NCI-H2227 (cell line): ENCODE results near the gene CCDC59.
"Not testable (repeated sequence)": the region's sequence is repeated elsewhere in the genome, so short reads cannot be mapped to it uniquely, and the experiment has no call there.

Source experiments
- DNase-seq: peaks from one replicate; lab custom pipeline; 2025; ENCODE audit not compliant: unreplicated experiment; lab: John Stamatoyannopoulos, UW

The CCDC59 gene, protein sequence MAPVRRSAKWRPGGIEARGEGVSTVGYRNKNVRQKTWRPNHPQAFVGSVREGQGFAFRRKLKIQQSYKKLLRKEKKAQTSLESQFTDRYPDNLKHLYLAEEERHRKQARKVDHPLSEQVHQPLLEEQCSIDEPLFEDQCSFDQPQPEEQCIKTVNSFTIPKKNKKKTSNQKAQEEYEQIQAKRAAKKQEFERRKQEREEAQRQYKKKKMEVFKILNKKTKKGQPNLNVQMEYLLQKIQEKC

DNA sequence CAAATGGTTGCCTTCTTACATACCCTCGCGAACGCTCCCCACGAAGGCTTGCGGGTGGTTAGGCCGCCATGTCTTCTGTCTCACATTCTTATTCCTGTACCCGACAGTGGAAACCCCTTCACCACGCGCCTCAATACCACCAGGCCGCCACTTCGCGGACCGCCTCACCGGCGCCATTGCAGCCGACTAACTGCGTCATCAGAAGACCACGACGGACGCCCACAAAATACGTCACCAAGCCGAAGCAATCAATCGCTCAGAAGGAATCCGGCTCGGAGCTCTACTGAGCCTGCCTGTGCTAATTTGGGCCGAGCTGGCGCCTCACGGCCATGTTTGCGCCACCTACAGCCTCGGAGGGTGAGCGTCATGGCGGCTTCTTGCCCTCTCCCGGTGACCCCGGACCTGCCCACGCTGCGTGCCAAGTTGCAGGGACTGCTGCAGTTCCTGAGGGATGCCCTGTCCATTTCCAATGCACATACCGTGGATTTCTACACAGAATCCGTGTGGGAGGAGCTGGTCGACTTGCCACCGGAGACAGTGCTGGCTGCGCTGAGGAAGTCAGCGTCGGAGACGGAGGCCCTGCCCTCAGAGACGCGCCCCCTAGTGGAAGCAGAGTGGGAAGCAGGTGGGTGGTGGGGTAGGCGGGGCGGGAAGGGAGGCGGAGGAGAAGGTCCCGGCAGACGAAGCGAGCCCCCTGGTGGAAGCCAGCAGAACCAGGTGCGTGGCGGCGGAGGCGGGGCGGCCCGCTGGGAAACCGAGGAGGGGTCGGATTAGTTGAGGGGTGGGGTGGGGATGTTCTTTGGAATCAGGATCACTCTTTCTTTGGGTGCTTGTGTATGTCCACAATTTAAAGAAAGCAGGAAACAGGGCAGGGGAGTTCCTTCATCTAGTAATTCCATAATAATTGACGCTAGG is at the start of gene CCDC59, which contains the start of gene METTL25:
Gene CCDC59, minus strand, starts transcription at position 188 of the 915 bp plus-strand sequence. Its CDS starts 11 bp downstream, at position 177.
Gene METTL25, plus strand, starts transcription at position 330 of the 915 bp plus-strand sequence. Its CDS starts 37 bp downstream, at position 367.
- peak; percentile 98 for DNase-seq

DNA sequence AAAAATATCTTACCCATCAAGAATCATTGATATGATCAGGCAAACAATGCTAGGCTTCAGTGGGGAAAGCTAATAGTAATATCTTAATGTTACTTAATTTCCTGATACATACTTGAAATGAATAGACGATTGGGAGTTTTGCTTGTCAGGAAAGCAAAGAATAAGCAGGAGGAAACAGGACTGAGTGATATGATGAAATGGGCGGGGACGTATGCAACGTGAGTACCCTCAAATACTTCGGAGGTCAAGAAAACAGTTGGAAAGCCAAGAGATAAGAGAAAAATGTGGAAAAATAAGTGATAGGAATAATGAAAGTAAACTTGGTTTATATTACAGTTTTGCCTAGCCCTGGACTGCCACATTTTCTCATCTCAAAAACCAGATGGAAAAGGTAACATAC is 49.3 kb upstream of the CCDC59 start:
- no peak for DNase-seq

DNA sequence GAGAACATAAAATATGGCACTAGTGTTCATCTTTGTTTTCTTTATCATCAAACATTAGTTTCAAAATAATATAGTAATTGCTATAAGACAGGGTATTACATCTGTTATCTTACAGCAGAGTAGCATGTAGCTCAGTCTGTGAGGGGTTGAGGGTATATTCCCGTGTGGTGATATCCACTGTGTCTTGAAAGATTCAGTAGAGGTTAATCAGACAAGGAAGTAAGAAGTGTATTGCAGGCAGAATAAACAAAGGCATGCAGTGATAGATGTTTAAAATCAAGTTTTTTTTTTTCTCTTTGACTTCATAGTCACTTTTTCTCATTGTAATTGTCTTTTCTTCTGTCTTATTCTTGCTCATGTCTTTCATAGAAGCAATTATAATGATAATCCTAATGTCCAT is 48.5 kb upstream of the CCDC59 start:
- no peak for DNase-seq

DNA sequence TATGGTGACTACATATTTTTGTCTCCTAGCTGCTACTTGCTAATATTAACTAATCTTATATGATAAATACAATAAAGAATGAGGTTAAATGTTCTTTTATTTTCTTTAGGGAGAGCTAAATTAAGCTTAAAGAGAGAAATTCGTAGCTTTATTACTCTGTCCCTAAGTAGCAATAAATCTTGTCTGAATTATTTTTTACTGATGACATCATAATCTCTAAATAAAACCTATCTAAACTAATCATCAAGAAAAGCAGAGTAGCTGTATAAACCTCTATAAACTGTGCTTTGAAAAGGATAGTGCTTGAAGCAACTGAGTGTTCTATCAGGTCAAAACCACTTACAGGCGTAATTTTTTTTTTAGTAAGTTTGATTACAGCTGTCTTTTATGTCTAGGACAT is 42.6 kb upstream of the CCDC59 start:
- peak; percentile 41 for DNase-seq

DNA sequence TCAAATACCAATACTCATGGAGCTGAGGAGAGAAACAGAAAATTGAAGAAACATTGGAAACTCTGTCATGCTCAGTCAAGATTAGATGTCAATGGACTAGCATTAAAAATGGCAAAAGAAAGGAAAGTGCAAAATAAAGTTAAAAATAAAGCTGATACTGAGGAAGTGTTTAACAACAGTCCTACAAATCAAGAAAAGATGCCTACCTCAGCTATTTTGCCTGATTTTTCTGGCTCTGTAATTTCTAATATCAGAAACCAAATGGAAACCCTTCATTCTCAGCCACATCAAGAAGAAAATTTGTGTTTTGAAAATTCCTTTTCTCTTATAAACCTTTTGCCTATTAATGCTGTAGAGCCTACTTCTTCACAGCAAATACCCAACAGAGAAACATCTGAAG is 40.7 kb upstream of the CCDC59 start:
- no peak for DNase-seq

DNA sequence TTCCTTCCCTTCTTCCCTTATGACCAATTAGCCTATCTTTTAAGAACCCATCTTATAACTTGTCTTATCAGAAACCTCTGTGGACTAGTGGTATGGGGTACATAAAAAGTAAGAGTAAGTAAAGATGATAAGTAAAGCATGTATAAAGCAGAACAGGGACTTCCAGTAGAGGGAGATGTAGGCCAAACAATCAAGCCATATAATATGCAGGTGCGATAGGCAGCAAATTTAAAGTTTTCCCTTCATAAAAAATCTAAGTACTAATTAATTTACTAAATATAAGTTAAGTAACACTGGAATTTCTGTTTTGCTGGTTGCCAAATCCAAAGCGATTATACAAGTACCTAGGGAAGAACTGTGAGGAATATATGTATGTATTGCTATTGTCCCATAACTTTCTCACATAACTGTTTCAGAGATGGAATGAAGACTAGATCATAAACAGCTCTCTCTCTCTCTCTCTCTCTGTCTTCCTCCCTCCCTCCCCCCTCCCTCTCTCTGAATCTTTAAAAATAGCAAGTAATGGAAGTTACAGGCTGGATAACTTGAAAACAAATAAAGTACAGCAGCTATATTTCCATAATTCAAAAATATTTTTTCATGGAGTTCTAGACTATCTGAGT is 25.9 kb upstream of the CCDC59 start:
- DNase-seq = peak; percentile 30

DNA sequence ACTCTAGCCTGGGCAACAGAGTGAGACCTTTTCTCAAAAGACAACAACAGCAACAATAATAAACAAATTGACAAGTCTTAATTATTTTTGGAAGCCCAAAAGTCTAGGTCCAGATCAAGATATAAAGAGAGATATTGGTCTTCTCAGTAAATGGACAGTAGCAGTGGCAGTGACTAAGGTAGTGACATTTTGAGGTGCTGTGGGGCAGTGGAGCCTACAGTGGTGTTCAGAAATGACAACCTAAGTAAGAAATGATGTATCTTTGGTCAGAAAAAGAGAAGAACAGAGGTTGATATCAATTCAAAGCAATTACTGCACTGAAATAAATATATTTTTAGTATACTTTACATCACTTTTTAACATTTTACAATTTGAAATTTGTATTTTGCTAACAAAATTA is 20.8 kb upstream of the CCDC59 start:
- DNase-seq = no peak

DNA sequence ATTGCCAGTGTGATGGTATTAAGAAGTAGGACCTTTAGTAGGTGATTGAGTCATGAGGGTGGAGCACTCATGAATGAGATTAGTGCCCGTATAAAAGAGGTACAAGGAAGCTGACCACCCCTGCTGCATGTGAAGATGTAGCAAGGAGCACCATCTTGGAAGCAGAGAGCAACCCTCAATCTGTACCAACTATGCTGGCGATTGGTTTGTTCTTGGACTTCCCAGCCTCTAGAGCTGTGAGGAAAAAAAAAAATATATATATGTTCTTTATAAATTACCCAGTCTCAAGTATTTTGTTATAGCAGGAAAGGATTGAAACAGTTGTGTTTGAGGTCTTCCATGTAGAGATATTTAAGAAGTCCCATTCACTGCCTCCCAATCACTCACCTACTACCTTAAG is 17.0 kb upstream of the CCDC59 start:
- DNase-seq = no peak

DNA sequence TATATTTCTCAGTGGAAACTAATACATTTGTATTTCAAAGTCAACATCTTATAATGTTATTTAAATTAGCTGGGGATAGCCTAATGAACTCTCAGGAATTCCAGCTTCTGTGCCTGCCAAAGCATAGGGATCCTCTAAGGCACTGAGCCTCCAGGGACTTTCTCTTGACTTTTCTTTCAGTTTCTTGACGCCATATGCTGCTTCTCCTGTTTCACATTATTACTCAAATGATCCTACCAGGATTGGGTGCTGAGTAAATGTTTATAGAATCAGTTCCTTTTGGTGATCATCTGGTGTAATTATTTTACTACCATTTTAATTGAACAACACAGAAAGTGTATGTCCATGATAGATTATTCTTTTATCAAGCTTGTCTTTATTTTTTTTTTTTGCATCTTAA is 8.0 kb upstream of the CCDC59 start:
- DNase-seq = no peak

DNA sequence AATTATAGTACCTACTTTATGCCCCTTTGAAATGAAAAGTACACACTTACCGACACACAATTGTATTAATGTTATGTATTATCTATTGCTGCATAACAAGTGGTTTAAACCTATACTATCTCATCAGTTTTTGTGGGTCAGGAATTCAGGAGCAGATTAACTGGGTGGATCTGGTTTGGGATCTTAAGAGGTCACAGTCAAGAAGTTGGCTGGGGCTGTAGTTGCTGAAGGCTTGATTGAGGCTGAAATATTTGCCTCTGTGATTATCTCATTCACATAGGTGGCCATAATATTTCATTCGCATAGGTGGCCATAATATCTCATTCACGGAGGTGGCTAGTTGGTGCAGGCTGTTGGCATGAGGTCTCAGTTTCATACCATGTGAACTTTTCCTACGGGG is 5.8 kb upstream of the CCDC59 start:
- no peak for DNase-seq

DNA sequence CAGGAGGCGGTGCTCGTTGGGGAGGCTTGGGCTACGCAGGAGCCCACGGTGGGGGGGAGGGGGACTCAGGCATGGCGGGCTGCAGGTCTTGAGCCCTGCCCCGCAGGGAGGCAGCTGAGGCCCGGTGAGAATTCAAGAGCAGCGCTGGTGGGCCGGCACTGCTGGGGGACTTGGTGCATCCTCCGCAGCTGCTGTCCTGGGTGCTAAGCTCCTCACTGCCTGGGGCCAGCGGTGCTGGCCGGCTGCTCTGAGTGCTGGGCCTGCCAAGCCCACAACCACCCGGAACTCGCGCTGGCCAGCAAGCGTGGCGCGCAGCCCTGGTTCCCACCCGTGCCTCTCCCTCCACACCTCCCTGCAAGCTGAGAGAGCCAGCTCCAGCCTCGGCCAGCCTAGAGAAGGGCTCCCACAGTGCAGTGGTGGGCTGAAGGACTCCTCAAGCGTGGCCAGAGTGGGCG is 3.3 kb upstream of the CCDC59 start:
- no peak for DNase-seq

DNA sequence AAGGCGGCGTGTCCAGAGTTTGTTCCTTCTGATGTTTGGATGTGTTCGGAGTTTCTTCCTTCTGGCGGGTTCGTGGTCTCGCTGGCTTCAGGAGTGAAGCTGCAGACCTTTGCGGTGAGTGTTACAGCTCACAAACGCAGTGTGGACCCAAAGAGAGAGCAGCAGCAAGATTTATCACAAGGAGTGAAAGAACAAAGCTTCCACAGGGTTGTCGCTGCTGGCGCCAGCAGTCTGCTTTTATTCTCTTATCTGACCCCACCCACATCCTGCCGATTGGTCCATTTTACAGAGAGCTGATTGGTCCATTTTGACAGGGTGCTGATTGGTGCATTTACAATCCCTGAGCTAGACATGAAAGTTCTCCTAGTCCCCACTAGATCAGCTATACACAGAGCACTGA is 2.6 kb upstream of the CCDC59 start:
- DNase-seq = not testable (repeated sequence)

DNA sequence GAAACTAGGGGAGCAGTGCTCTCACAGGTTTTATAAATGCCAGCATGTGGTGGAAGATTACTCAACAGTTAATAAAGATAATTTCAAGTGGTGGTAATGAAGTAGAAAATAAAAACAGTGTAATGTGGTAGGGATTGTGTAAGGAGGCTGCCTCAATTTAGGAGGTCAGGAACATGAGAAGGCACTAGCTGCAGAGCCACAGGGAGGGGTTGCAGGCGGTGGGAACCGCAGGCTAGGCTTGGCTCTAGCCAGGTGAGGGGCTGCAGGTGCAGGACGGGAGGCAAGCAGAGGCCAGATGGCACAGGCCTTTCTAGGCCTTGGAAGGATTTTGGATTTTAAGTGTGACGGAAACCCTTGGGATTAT is 910 bp upstream of the CCDC59 start:
- peak; percentile 30 for DNase-seq

DNA sequence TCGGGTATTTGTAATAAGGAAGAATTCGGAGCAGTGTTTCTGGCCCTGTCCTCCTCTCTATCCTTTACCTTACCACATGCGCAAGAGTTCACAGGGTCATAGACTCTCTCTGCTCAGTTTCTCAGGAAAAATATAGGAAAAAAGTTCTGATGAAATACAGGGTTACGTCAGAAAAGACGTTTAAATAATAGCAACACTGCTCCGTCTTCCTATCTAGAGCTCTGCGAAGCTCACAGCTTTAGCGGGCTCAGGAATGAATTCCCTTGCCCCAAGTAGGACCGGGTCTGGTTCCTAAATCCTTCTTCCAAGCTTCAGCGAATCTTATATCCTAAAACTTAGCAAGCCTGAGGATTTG is 365 bp downstream of the CCDC59 start:
- DNase-seq = no peak

DNA sequence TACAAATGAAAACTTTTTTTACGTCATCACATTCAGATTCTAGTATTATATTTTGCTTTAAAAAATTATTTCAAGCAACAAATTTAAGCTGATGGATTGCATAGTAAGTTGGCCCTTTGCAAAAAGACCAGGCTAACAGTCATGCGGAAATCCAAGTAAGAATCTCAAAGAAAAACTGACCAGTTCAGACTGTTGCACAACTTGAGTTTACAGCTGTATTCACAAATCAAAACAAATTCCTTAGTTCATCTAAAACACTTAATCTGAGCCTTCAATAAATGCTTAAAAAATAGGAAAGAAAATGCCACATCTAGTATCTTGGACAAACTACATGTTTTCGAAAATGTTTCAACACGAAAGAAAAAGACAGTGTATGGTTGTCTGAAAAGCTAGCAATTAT is 847 bp downstream of the CCDC59 start:
- no peak for DNase-seq

DNA sequence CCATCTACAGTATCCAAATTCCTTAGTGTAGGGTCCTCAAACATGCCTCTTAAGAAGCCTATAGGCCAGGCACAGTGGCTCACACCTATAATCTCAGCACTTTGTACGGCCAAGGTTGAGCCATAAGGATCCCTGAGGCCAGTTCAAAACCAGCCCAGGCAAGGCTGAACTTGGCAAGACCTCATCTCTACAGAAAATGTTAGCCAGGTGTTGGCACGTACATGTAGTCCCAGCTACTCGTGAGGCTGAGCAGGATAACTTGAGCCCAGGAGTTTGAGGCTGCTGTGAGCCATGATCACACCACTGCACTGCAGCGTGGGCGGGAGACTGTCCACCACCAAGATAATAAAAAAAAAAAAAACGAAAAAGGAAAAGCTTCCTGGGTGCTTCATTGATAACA is 6.8 kb downstream of the CCDC59 start:
- no peak for DNase-seq

DNA sequence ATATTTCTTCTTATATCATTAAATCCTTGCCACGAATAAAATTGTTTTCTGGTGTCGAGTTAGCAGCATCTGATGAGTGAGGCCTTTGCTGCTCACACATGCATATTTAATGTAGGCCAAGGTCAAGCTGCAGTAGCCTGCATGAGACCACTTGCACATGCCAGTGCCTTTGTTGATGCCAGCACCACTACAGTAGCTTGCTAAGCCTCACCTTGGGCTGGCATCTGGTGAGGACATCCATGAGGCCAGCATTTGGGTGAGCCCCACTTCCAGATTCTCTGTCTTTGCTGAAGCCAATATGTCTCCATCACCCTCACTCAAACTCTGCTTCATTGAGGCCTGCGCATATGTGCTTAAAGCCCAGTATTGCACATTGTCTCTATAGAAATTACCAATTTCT is 8.0 kb downstream of the CCDC59 start:
- DNase-seq = no peak

DNA sequence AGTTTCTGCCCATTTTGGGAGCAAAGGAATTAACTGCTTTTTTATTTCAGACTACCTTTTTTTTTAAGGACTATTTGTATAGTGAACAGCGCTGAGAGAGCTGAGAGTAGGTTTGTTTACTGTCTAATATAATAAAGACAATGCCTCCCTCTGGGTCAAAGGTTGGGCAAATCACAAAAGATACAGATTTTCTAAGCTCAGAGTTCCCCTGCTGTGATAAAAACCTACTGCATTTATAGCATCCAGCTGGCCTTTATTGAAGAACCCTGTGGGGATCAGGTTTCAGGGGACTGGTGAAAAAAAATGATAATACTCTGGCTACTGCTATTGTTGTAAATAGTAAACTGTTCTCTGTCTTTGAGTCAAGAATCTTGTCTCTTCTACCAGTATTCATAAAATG is 28.7 kb downstream of the CCDC59 start:
- DNase-seq = peak; percentile 97

DNA sequence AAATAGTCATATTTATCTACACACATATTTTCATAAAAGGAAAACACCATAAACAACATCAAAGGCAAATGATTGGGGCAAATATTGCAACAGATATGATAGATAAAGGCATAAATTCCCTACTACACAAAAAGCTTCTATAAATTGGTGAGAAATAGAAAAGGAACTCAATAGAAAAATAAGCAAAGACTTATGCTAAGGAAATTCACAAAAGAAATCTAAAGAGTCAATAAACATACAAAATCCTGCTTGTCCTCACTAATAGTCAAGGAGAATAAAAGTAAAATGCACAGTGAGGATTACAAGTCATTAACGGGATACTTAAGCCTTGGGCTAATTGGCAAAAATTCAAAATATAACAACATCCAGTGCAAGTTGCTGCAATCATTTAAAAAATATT is 30.3 kb downstream of the CCDC59 start:
- no peak for DNase-seq

DNA sequence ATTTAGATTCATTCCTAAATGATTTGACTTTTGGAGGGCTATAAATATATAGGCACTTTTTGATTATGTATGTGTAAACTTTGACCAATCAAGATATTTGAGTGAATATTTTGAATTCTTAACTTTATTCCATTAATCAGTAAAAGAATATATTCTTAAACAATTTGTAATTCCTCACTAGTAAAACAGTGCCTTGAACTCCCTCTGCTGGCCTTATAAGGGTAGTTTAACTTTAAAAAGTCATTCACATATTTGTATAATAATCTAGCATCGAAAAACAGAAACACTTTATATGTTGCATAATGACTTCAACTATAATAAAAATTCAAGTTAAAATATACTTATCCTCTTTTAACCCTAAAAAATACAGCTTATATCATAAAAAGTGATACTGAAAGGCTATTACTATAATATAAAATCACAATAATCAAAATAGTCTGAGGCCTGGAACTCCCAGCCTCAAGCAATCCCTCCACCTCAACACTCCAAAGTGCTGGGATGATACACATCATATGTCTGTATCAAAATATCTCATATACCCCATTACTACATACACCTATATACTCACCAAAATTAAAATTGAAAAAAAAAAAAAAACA is 31.2 kb downstream of the CCDC59 start:
- peak; percentile 50 for DNase-seq

DNA sequence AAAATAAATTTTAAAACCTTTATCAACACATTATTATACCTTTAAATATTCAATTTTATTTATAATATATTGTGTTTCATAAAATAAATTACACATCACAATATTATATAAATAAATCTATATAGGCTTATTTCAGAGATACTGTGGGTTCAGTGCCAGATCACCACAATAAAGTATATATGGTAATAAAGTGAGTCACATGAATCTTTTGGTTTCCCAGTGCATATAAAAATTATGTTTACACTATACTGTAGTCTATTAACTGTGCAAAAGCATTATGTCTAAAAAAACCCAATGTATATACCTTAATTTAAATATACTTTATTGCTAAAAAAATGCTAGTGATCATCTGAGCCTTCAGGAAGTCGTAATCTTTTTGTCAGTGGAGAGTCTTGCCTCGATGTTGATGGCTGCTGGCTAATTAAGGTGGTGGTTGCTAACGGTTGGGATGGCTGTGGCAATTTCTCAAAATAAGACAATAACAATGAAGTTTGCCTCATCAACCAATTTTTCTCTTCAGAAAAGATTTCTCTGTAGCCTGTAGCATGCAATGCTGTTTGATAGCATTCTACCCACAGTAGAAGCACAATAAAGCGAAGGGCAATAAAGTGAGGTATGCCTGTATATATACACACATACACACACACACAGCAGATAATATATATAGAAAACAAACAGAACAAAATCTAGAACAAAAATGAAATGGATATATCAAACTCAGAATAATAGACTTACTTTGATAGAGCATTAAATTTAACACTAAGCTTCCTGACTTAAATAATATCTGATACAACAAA is 32.4 kb downstream of the CCDC59 start:
- DNase-seq = no peak
